Measurements from ENCODE around the gene FAM53B.

FAM53B gene

GRCh38 chr10:124667425-124668345 is 76.5 kb downstream of the FAM53B start:
- DNase-seq = peak in 2 of 58 donors; percentile 13 to 33

- DNase-seq = no peak
These were observed 77.7 kb downstream of the FAM53B start for GRCh38 chr10:124666494-124666893.

- DNase-seq = no peak
These were observed 78.2 kb downstream of the FAM53B start for GRCh38 chr10:124665980-124666379.

- DNase-seq = no peak
These were observed 78.6 kb downstream of the FAM53B start for GRCh38 chr10:124665558-124665957.

DNA sequence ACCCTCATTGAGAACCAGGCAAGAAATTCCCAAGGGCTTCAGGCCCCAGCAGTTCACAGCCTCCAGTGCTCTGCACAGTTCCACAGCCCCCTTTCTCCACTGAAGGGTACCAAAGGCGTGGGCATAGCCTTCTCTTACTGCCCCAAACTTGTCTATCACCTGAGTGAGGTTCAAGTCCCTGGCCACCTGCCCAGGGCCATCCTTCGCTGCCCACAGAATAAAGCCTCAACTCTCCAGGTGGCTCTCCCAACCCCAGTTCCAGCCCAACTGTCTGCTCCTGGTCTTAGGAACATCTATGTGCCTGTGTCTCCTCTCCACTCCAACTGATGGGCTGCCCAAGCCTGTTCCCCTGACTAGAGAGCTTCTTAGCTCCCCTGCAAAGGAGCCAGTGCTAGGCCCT is 79.1 kb downstream of the FAM53B start:
- no peak for DNase-seq

DNA sequence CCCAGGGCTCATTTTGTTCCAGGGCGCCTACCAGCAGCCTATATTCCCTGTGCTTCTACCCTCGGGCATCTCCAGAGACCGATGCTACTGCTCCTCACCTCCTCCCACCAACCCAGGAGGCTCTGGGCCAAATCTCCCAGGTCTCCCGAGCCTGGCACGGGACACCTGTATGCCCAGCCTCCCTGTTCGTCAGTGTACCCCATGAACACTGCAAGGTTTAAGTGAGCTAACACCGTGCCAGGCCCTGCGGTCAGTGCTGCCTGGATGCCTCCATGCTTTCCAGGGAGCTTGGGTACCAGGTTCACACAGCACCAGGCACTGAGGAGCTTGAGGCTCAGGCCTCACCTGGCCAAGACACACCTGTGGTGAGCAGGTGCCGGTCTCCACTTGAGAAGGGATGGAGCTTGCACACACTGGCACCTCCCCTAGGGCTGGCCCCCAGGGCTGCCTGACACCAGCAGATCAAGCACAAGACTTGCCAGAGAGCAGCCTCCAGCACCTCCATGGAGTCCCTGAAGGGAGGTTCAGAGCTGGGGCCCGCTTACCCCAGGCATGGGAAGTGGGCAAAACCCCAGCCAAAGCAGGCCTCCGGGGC is 80.3 kb downstream of the FAM53B start:
- no peak for DNase-seq

GRCh38 chr10:124663228-124663627 is 81.0 kb downstream of the FAM53B start:
- no peak for DNase-seq

DNA sequence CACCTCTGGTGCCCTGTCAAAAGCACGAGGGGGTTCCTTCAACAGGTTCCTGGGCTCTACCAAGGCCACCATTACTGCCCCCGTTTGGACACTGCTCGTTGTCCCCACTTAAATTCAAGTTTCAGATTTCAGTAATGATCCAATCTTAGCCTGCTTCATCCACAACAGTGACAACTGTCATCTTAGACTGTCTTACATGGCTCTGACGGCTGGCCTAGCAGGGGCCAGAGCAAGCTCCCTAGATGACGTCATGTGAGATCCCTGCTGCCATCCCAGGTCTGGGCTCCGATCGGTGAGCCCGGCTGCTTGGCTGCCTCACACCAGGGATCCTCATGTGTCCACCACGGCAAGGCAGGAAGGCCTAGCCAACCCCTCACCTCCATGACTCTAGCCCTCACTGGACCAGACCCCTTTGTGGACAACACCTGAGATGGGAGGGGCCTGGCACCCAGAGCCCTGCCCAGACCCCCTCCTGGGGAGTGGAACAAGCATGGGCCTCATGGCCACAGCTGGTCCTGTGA is 82.5 kb downstream of the FAM53B start:
- no peak for DNase-seq

DNA sequence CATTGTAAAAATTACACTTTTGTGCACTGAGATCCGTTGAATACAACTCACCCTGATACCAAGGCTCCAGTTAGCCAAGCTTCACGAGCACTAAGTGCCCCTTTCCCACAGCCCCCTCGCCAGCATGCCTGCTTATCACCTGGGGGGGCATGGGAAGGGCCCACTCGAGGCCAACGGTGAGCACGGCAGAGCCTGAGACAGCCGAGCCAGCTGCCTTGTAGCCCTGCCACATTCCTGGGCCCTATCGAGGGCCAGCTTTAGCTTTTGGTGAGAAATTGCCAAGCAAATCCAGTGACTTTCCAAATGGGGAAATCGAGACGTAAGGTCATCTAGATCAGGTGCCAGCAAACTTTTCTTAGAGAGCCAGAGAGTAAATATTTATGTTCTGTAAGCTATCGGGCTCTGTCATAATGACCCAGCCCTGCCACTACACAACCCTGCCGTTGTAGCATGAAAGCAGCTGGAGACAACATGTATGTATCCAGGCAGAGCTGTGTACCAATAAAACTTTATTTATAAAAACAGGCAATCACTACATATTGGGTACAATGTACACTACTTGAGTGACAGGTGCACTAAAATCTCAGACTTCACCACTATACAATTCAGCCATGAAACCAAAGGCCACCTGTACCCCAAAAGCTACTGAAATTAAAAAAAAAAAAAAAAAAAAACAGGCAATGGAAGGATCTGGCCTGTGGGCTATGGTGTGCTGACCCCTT is 83.6 kb downstream of the FAM53B start:
- no peak for DNase-seq

DNA sequence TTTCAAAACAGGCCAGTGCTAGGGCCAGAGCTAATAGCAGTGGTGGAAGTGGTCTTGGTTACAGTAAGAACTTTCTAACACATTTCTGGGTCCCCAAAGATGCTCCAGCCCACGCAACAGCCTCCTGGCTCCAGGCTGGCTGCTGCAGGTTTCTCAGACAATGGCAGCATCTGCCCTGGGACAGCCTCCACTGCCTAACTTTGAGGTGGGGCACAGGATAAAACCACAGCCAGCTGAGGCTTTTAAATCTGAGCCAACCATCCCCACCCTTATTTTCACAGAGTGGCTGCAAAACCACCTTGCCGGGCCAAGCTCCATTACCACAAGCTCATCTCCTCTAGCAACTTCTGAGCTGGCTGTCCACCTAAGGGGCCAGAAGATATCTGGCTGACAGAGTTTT is 84.8 kb downstream of the FAM53B start:
- DNase-seq = no peak

DNA sequence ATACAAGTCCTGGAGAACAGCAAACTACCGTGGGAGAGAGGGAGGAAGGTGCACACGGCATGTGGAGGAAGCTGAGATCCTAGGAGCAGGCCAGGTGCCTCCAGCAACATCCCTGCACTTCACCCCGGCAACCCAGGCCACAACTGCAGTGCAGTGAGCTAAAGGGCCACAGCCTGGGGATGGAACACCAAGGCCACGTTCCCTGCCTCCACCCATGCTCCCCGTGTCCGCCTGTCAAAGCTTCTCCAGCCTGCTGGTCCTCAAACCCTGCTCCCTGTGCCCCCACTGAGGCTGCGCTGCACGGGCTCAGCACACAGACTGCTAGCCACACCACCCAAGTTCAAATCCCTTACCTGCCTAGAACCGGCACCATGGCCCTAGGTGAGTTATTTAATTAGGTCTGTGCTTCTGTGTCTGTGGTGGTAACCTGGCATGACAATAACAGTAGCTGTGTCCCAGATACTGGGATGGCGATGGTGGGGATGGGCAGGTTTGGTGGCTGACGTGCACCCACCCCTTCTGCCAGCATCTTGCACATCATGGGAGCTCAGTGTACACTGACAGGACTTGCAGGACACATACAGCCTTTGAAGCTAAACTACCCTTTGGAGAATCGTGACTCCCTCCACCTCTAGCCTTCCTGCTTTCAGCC is 85.5 kb downstream of the FAM53B start:
- DNase-seq = no peak

DNA sequence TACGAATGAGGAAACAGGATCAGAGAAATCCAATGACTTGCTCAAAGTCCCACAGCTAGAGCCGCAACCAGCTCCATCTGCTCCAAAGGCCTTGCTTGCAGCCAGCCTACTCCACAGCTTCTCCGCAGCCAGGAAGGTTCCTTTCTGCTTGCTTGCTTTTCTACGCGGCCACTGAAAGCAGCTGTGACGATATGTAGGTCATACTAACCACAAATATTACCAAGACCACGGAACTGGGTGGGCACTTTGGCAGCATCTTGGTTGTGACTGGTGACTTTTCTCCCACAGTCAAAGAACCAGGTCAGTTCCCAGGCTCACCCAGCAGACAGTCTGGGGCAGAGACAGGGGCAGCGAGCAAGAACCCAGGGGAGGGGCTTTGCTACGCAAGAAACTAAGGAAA is 86.4 kb downstream of the FAM53B start:
- DNase-seq = peak in 9 of 58 donors; percentile 10 to 49 (median 32)

GRCh38 chr10:124656541-124656940 is 87.6 kb downstream of the FAM53B start:
- DNase-seq = no peak

GRCh38 chr10:124656113-124656490 is 88.1 kb downstream of the FAM53B start:
- DNase-seq = no peak

GRCh38 chr10:124655191-124656112 is 88.7 kb downstream of the FAM53B start:
- DNase-seq = no peak

- no peak for DNase-seq
These were observed 89.5 kb downstream of the FAM53B start for GRCh38 chr10:124654686-124655085.

GRCh38 chr10:124653811-124654651 is 90.1 kb downstream of the FAM53B start:
- peak in 1 of 58 donors; percentile 58 for DNase-seq

- no peak for DNase-seq
These were observed 90.9 kb downstream of the FAM53B start for GRCh38 chr10:124653311-124653710.

- no peak for DNase-seq
These were observed 91.5 kb downstream of the FAM53B start for GRCh38 chr10:124652701-124653100.
